DOHH2 (cell line): ENCODE data around the gene GATA5.

Experiments
- H3F3A ChIP-seq: fragments of 200-600 bp; sonication (generic), shearing (Covaris generic); 2 replicates; pipeline ENCODE4 v1.6.0; 2016; ENCODE audit warnings: antibody characterized with exemption, mild to moderate bottlenecking; ENCODE audit not compliant: control insufficient read depth, insufficient read depth
- H3K27ac ChIP-seq: fragments of 200-600 bp; sonication (generic); 2 replicates; pipeline ENCODE4 v1.5.1; 2014; ENCODE audit warnings: low read depth, mild to moderate bottlenecking, low read length, moderate library complexity
- H3K27me3 ChIP-seq: fragments of 200-600 bp; sonication (generic); 2 replicates; pipeline ENCODE4 v1.6.1; 2014; ENCODE audit warnings: mild to moderate bottlenecking, low read length, mixed read lengths; ENCODE audit not compliant: control insufficient read depth
- H3K36me3 ChIP-seq: fragments of 200-600 bp; sonication (generic); 2 replicates; pipeline ENCODE4 v1.6.1; 2014; ENCODE audit warnings: mild to moderate bottlenecking, low read length, moderate library complexity, mixed read lengths; ENCODE audit not compliant: control insufficient read depth
- H3K4me1 ChIP-seq: fragments of 200-600 bp; sonication (generic); 2 replicates; pipeline ENCODE4 v1.6.1; 2014; ENCODE audit warnings: mild to moderate bottlenecking, low read length, mixed read lengths; ENCODE audit not compliant: control insufficient read depth
- H3K4me2 ChIP-seq: fragments of 200-600 bp; sonication (generic); 2 replicates; pipeline ENCODE4 v1.6.0; 2014; ENCODE audit warnings: mild to moderate bottlenecking, low read length, moderate library complexity
- H3K4me3 ChIP-seq: fragments of 200-600 bp; sonication (generic); 2 replicates; pipeline ENCODE4 v1.5.1; 2014; ENCODE audit warnings: mild to moderate bottlenecking, low read length, mixed read lengths
- H3K79me2 ChIP-seq: fragments of 200-600 bp; sonication (generic); 2 replicates; pipeline ENCODE4 v1.6.1; 2014; ENCODE audit warnings: mild to moderate bottlenecking, low read length, mixed read lengths; ENCODE audit not compliant: control insufficient read depth
- H3K9me2 ChIP-seq: fragments of 200-600 bp; sonication (generic); replicated peaks from 2 replicates; pipeline ENCODE4 v1.6.1; 2014; ENCODE audit warnings: mild to moderate bottlenecking, low read length, mixed read lengths; ENCODE audit not compliant: control insufficient read depth
- H3K9me3 ChIP-seq: fragments of 200-600 bp; sonication (generic); 2 replicates; pipeline ENCODE4 v1.6.1; 2014; ENCODE audit warnings: antibody characterized with exemption, low read length, mixed read lengths; ENCODE audit not compliant: control insufficient read depth, insufficient read depth
- H4K20me1 ChIP-seq: fragments of 200-600 bp; sonication (generic); 2 replicates; pipeline ENCODE4 v1.6.0; 2014; ENCODE audit warnings: low read depth, mild to moderate bottlenecking, antibody characterized with exemption, low read length, moderate library complexity; ENCODE audit not compliant: control insufficient read depth, insufficient read depth
- EZH2phosphoT487 ChIP-seq: fragments of 200-600 bp; sonication (generic); IDR thresholded peaks from 2 replicates; pipeline ENCODE4 v1.6.1; 2017; ENCODE audit warnings: borderline replicate concordance, mild to moderate bottlenecking, antibody characterized with exemption, low read length, moderate library complexity, mixed read lengths
- TF ChIP-seq, protein P1 (sequence below): fragments of 200-600 bp; sonication (generic); IDR thresholded peaks from one replicate; pipeline ENCODE4 v1.5.1; 2014; ENCODE audit warnings: antibody characterized with exemption, mild to moderate bottlenecking, low read depth, low read length; ENCODE audit not compliant: poor library complexity, severe bottlenecking

GATA5 gene

GRCh38 chr20:62463651-62464424 is 12.0 kb downstream of the GATA5 start:
- no peaks in the 10 kb centered on the region for H3K4me1 ChIP-seq
- H3K4me3 ChIP-seq: no peak overlapping the region
- H3K9me2 ChIP-seq: no peaks in the 10 kb centered on the region
- no peaks in the 10 kb centered on the region for H3K79me2 ChIP-seq
- no peaks in the 10 kb centered on the region for H3F3A ChIP-seq
- no peaks in the 10 kb centered on the region for H3K9me3 ChIP-seq
- no peaks in the 10 kb centered on the region for H4K20me1 ChIP-seq
- no peak overlapping the region for H3K27ac ChIP-seq
- no peak for TF ChIP-seq EZH2phosphoT487
- TF ChIP-seq, protein P1, sequence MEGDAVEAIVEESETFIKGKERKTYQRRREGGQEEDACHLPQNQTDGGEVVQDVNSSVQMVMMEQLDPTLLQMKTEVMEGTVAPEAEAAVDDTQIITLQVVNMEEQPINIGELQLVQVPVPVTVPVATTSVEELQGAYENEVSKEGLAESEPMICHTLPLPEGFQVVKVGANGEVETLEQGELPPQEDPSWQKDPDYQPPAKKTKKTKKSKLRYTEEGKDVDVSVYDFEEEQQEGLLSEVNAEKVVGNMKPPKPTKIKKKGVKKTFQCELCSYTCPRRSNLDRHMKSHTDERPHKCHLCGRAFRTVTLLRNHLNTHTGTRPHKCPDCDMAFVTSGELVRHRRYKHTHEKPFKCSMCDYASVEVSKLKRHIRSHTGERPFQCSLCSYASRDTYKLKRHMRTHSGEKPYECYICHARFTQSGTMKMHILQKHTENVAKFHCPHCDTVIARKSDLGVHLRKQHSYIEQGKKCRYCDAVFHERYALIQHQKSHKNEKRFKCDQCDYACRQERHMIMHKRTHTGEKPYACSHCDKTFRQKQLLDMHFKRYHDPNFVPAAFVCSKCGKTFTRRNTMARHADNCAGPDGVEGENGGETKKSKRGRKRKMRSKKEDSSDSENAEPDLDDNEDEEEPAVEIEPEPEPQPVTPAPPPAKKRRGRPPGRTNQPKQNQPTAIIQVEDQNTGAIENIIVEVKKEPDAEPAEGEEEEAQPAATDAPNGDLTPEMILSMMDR: no peak
- H3K36me3 ChIP-seq: no peaks in the 10 kb centered on the region
- H3K27me3 ChIP-seq: no peaks in the 10 kb centered on the region
- no peak overlapping the region for H3K4me2 ChIP-seq

- no peaks in the 10 kb centered on the region for H3K27me3 ChIP-seq
- H4K20me1 ChIP-seq: no peaks in the 10 kb centered on the region
- no peaks in the 10 kb centered on the region for H3K4me1 ChIP-seq
- H3K79me2 ChIP-seq: no peaks in the 10 kb centered on the region
- H3F3A ChIP-seq: no peaks in the 10 kb centered on the region
- H3K4me3 ChIP-seq: no peak overlapping the region
- H3K9me3 ChIP-seq: no peaks in the 10 kb centered on the region
- no peaks in the 10 kb centered on the region for H3K36me3 ChIP-seq
- TF ChIP-seq, protein P1: no peak
- no peak overlapping the region for H3K4me2 ChIP-seq
- H3K9me2 ChIP-seq: no peaks in the 10 kb centered on the region
- no peak overlapping the region for H3K27ac ChIP-seq
Measured at GRCh38 chr20:62462976-62463592, 12.7 kb downstream of the GATA5 start.

DNA sequence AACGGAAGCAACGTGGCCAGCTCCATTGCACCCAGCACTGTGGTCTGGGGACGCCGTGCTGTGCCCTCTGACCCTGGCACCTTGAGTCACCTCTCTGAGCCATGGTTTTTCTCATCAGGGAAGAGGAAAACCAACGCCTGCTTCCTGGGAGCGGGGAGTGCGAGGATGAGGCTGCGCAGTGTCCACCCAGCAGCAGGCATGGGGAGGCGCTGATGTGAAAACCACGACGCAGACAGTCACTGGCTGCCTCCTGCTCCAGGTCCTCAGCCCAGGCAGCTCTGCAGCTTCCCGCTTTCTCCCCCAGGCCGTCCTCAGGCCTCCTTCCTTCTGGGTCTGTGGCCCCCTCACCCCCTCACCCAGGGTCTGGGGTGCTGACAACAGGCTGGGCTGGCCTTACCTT is 14.0 kb downstream of the GATA5 start:
- Histone ChIP-seq H4K20me1 (no peaks in the 10 kb centered on the region), H3K4me2 (no peak overlapping the region), H3K36me3 (no peaks in the 10 kb centered on the region), H3K9me3 (no peaks in the 10 kb centered on the region), H3K27me3 (no peaks in the 10 kb centered on the region), H3K4me1 (no peaks in the 10 kb centered on the region), H3K79me2 (no peaks in the 10 kb centered on the region), H3K4me3 (no peak overlapping the region), H3K9me2 (no peaks in the 10 kb centered on the region), H3K27ac (no peak overlapping the region), H3F3A (no peaks in the 10 kb centered on the region)
- no peak for TF ChIP-seq EZH2phosphoT487
- TF ChIP-seq, protein P1: no peak
